OCI-M1 (cell line): ENCODE data around the gene ACOX3.

Experiments used
- DNase-seq: peaks from one replicate; lab custom pipeline; 2025; lab: John Stamatoyannopoulos, UW

Gene ACOX3

DNA sequence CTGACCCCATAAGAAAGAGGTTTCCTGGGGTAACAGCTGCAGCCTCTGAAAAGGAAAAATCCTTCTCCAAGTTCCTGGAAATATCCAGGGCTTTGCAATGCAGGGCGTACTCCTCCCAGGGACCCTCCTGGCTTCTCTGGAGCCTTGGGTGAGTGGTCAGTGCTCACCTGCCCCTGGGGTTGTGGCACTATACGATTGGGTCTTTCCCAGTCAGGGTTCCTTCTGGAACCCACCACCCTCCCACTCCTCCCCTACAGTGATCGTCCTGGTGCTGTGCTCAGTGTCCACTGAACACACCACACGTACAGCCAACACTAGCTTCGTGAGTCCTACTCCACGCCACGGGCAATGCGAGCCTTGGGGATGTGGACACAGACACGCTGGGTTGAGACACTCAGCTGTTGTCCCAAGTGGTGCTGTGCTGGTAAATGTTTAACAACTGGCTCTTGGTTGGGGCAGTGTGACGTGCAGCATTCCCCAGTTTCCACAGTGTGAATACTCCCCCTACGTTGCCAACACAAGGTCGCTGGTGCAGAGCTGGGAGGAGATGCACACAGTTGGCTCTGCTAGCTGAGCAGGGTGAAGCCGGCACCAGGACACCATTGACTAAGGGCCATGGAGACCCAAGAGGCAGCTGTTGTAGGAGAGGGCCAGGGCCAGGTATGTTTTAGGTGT is 105.6 kb downstream of the ACOX3 start:
- no peak for DNase-seq

DNA sequence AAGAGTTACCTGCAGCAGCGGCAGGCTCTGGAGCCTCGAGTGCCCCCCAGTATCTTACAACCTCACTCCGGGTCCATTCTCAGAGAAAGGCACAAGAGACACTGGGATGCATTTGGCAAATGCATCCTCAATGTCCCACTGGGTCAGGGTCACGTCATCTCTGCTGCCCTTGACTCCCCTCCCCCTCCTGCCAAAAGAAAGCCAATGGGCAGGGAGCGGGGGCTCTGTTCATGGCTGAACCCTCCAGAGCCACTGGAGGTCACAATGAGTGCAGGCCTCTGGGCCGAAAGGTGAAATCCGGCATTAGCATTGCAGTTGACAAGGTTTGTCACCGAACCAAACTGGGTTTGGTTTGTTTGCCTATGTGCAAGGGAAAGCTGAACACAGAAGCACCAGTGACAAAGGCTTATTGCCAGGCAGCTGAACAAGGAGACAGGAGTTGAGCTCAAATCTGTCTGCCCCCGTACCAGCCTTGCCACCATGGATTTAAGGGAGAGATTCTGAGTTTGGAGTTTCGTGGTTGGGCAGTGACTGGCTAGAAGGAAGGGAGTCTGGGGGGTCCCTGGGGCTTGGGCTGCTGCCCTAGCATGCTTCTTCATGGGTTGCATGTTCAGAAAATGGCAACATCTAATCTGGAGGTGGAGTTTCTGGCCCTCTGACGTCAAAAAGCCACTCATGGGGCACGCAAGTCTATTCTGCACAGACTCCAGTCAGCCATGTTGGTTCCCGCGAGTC is 106.6 kb downstream of the ACOX3 start:
- no peak for DNase-seq

DNA sequence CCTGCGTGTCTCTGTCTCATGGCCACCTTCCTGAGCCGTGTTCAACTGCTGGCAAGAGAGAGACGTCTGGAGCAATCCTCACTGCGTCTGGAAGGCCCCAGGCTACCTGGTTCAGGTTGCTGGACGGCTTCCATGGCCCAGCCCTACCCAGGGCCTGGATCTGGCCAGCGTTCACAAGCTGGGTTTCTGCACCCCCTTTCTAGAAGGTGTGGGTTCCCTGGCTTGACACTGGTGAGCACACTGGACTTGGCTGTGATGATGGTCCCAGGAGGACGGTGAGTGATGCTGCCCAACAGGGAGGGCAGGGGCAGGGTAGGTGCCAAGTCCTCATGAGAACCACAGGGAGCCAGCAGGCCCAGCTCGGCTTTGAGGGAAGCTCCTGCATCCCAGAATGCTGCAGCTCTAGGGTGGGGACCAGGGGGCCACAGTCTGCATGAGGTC is 107.6 kb downstream of the ACOX3 start:
- no peak for DNase-seq

DNA sequence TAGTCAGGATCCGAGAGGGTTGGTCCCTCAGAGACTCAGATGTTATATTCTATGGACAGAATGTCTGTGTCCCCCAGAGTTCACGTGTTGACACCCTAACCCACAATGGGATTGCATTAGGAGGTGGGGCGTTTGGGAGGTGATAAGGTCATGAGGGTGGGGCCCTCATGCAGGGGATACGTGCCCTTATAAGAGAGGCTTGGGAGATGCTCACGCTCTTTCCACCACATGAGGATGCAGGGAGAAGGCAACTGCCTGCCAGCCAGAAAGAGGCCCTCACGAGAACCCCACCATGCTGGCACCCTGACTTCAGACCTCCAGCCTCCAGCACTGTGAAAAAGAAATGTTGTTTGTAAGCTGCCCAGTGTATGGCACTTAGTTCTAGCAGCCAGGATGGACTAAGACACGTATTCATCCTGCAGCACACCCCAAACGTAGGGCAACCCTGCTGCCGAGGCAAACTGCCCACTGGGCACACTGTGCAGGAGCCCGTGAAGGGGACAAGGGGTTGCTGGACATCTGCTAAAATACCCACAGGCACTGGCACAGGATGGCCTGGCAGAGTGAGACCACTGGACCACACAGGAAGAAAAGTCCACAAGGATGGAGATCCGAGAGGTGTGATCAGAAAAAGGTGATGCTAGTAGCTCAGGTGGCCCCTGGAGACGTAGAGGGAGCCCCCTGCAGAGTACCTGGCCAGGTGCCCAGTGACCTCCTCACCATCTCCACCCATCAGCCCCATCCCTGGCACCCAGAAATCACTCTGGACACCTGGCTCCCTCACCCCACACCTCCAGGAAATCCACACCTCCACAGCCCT is 108.3 kb downstream of the ACOX3 start:
- DNase-seq = no peak

DNA sequence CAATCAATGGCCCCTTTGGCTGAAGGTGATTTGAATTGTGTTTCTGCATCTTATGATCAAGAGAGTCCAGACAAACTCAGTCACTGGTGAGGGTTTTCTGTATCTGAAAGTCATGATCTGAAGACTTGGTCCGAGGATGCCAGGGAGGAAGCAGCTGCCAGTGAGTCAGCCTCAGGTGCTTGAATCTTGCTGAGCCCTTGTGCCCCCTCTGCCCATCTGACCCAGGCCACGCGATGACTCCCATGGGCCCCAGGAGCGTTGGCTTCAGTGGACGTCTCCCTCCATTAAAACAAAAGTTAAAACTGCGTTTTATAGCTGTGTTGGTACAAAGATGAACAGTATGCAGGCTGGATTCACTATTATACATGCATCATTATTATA is 109.0 kb downstream of the ACOX3 start:
- DNase-seq = no peak

DNA sequence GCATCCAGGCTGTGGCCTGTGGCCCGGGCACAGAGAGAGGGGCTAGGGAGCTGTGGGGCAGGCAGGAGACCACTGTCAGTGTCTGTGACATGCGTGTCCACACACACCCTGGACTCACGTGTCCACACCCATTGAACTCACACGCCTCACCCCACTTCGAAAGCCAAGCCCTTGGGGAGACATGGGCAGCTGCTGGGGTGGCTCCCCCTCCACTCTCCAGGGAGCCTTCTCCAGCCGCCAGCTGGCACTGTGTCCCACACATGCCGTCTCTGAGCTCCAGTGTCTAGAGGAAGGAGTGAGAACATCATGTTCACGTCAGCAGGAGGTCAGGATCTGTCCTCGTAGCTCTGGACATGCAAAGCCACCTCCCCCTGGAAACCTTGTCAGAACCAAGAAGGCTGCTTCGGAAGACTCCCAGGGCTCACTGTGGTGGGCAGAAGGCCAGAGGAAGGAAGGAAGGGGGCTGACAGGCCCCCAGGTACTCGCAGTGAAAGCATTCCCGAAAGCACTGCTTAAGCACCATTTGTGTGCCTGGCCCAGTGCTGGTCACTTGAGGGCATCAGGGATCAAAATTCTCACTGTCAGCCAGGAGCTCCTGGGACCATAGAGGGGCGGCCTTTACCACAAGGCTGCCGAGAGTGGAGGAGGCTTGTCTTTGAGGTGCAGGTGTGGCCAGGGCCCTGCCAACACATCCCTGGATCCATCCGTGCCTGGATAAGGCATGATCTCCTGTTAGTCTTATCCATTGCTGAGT is 109.5 kb downstream of the ACOX3 start:
- DNase-seq = no peak

- no peak for DNase-seq
These were observed 110.4 kb downstream of the ACOX3 start for GRCh38 chr4:8329859-8330761.

- DNase-seq = no peak
These were observed 111.0 kb downstream of the ACOX3 start for GRCh38 chr4:8329560-8329858.

GRCh38 chr4:8328866-8329559 is 111.5 kb downstream of the ACOX3 start:
- no peak for DNase-seq

GRCh38 chr4:8328456-8328855 is 112.1 kb downstream of the ACOX3 start:
- no peak for DNase-seq

GRCh38 chr4:8326206-8326605 is 114.3 kb downstream of the ACOX3 start:
- DNase-seq = no peak

GRCh38 chr4:8325291-8325973 is 115.1 kb downstream of the ACOX3 start:
- no peak for DNase-seq

- no peak for DNase-seq
These were observed 115.8 kb downstream of the ACOX3 start for GRCh38 chr4:8324640-8325239.

GRCh38 chr4:8323947-8324555 is 116.5 kb downstream of the ACOX3 start:
- no peak for DNase-seq

- DNase-seq = no peak
These were observed 117.5 kb downstream of the ACOX3 start for GRCh38 chr4:8322794-8323704.

- DNase-seq = no peak
These were observed 118.8 kb downstream of the ACOX3 start for GRCh38 chr4:8321771-8322170.

DNA sequence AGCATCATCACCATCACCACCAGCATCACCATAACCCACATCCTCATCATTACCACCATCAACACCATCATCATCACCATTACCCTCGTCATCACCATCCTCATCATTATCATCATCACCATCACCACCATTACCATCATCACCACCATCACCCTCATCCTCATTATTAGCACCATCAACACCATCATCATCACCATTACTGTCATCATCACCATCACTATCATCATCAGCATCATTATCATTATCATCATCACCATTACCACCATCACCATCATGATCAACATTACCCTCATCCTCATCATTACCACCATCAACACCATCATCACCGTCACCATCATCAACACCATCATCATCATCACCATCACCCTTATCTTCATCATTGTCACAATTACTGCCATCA is 119.3 kb downstream of the ACOX3 start:
- no peak for DNase-seq

- no peak for DNase-seq
These were observed 120.2 kb downstream of the ACOX3 start for GRCh38 chr4:8320386-8320750.
